Measurements from ENCODE around the gene TBC1D16. TPM values are rescaled to one million over a fixed set of nuclear protein-coding genes. Genes with fewer than 3 reads are reported as not detected.

The TBC1D16 gene
- total RNA-seq, 2 donors from 2014 or later, result 12.9 to 17.6 TPM

- intact Hi-C loops (cut with DNase I, micrococcal nuclease), result no loop called here
- ATAC-seq (no peak), DNase-seq (no peak)
Observed at GRCh38 chr17:79927688-79928501, 107.8 kb downstream of the TBC1D16 start.

GRCh38 chr17:79927136-79927661 is 108.5 kb downstream of the TBC1D16 start:
- no peak for DNase-seq
- ATAC-seq, result no peak
- intact Hi-C loops (cut with DNase I, micrococcal nuclease), result no loop called here

GRCh38 chr17:79926605-79927135 is 109.0 kb downstream of the TBC1D16 start:
- intact Hi-C loops (cut with DNase I, micrococcal nuclease), result no loop called here
- no peak for DNase-seq
- ATAC-seq, result no peak

DNA sequence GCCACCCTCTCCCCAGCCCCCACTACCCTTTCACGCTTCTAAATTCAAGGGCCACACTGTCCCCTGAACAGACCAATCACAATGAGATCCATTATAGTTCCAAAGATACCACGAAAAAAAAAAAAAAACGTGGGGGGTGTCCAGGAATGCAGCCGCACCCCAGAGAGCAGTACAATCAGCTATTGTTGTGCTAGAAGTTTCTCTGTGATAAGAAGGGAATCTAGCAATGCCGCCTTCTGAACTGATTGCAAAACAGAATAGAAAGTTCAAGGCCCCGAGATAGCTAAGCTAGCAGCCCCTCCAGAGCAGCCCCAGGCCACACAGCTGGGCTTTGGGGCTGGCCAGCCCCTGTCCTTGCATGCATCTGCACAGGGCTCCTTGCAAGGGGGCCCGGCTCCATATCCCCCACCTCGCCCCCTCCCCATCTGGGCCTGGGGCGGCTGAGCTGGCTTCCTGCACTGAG is 109.5 kb downstream of the TBC1D16 start:
- intact Hi-C loops (cut with DNase I, micrococcal nuclease), result no loop called here
- DNase-seq (no peak), ATAC-seq (peak; percentile 16)

- intact Hi-C loops (cut with DNase I, micrococcal nuclease), result no loop called here
- peak; percentile 83 to 88 for DNase-seq
- peak; percentile 73 for ATAC-seq
Observed at GRCh38 chr17:79925242-79925957, 110.3 kb downstream of the TBC1D16 start.

GRCh38 chr17:79924639-79924976 is 111.1 kb downstream of the TBC1D16 start:
- no peak for DNase-seq
- no peak for ATAC-seq
- intact Hi-C loops (cut with DNase I, micrococcal nuclease), result no loop called here

GRCh38 chr17:79923974-79924638 is 111.6 kb downstream of the TBC1D16 start:
- intact Hi-C loops (cut with DNase I, micrococcal nuclease), result no loop called here
- ATAC-seq (peak; percentile 25), DNase-seq (peak; percentile 72 to 76)

DNA sequence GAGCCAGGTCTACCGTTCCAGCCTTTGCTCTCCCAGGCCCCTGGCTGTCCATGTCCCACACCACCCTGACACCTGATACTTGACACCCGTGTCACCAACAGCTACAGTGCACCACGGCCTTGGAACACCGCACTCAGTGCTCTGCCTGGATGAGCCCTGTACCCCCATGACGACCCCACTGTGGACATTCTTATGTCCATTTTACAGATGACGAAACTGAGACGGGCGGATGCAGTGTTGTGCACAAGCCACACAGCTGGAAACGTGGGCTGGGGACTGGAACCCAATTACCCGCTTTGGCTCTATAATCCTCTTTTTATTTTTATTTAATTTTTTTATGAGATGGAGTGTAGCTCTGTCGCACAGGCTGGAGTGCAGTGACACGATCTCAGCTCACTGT is 112.9 kb downstream of the TBC1D16 start:
- intact Hi-C loops (cut with DNase I, micrococcal nuclease), result no loop called here
- DNase-seq (no peak), ATAC-seq (no peak)

GRCh38 chr17:79922116-79922601 is 113.5 kb downstream of the TBC1D16 start:
- no peak for ATAC-seq
- intact Hi-C loops (cut with DNase I, micrococcal nuclease), result no loop called here
- peak; percentile 50 to 71 for DNase-seq

DNA sequence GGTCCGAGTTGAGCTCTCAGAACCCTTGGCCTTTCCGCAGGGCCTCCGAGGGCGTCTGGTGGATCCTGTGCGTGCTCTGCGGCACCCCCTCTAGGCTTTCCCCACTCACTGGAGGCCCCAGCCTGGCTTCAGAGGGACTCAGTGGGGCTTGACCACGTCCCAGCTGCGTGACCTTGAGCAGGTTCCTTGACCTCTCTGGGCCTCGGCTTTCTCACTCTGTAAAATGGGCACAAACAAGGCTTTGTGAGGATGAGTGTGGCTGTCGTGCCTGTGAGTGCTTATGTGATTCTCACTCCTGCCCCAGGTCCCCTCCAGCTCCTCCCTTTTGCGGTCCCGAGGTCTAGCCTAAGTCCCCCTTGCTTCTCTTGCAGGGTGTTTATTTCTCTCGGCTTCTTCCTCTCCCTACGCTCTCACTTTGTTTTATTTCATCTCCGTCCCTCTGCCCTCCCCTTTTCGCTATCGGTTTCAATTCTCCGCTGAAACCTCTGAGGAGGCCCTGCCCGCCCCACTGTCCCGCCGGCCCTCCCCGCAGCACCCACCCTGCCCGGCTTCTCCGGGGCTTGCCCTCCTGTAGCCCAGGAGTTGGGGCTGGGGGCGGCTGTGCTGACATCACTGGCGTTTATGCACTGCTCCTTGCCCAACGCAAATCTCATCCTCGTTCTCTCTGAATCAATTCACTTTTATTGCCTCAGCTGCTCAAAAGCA is 114.1 kb downstream of the TBC1D16 start:
- intact Hi-C loops (cut with DNase I, micrococcal nuclease), result no loop called here
- no peak for DNase-seq
- ATAC-seq, result no peak

GRCh38 chr17:79920751-79921410 is 114.8 kb downstream of the TBC1D16 start:
- intact Hi-C loops (cut with DNase I, micrococcal nuclease), result no loop called here
- ATAC-seq (no peak), DNase-seq (no peak)

DNA sequence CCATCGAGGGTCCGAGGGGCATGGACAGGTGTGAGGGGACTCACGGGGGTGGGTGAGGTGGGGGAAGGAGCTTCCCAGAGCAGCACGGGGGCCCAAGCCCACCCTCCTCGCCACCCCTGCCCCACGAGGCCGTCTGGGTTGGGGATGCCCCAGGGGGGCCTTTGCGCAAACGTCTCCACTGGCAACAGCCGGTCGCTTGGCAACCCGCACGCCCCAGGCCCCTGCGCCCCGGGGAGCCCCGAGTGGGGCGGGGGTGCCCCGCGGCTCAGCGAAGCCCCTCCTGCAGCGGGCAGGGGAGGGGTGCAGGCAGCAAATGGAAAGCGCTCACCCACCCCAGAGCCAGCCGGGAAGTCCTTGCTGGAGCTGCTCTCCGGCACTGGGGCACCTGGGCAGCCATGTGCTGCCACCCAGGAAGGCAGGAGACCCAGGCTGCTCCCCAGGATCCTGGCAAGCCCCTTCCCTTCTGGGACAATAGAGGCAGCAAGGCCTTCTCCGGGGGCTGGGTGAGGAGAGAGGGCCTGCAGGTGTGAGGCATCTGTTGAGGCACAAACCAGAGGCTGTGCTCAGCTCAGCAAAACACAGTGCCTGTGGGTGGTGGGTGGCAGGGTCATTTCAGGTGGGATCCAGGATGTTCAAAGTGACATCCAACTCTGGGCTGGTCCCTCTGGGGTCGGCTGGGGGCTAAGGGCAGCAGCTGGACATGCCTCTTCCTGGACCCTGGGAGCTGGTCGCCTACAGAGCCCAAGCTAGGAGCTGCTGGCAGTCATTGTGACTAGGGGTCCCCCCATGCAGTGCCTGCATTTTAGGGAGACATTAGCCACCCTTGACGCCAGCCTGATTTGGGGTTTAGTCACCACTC is 115.6 kb downstream of the TBC1D16 start:
- intact Hi-C loops (cut with DNase I, micrococcal nuclease), result no loop called here
- ATAC-seq (no peak), DNase-seq (no peak)

GRCh38 chr17:79919164-79919585 is 116.5 kb downstream of the TBC1D16 start:
- intact Hi-C loops (cut with DNase I, micrococcal nuclease), result no loop called here
- DNase-seq (peak; percentile 93 to 95), ATAC-seq (peak; percentile 87)

DNA sequence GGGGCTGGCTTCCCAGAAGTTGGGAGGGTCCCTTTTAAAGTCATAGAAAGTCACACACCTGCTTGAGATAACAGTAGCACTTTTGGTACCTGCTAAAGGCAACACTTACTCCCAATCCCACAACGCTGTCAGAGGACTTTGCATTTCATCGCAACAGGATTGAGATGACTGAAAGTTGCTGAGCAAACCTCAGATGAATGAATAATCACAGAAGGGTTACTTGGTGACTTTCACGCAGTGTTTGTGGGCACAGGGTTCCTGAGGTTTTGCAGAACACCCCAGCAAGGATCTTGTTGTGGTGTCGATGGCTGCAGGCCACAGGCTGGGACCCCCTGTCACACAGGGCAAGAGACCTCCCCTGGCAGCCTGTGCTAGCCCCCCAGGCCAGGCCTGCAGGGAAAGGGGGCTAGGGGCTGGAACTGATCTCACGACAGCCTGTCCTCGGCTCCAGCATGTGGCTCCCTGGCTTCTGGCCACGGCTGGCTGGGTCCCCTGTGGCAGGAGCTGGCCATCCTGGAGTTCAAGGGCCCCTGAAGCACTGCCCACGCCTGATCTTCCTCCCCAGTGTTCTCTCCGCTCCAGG is 117.0 kb downstream of the TBC1D16 start:
- ATAC-seq (no peak), DNase-seq (no peak)
- intact Hi-C loops (cut with DNase I, micrococcal nuclease), result no loop called here

DNA sequence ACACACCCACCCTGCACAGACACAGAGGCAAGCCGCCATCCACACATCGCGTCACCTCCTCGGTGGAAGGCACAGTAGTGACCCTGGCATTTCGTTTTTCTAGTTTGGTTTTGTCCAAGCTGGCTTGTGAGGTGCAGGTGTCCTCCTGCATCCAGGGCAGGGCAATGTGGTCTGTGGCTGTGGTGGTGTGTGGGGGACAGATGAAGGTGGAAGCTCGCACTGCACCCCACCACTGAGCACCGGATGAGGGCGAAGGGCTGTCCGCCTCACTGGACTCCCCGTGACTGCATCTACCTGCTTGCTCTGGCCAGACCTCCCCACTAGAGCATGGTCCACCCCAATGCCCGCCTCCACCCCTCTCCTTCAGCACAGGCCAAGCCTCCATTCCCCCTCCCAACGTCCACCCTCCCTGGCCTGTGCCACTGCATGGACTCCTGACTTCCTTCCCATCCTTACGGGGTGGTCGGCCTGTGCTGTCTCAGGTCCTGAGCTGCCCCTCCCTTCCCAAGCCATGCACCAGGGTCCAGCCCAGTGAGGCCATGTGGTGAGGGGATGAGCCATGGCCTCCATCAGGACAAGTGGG is 117.7 kb downstream of the TBC1D16 start:
- intact Hi-C loops (cut with DNase I, micrococcal nuclease), result no loop called here
- ATAC-seq (no peak), DNase-seq (no peak)
